GM10248 (cell line): ENCODE data around the gene VPS35.
"Not testable (repeated sequence)": the region's sequence is repeated elsewhere in the genome, so short reads cannot be mapped to it uniquely, and the experiment has no call there.

Source experiments
- CTCF ChIA-PET: fragments of 300-600 bp; sonication (Branson Sonifier 250); formaldehyde crosslinking; extraction: SDS; loops from one replicate; lab custom pipeline; 2021; ENCODE audit warnings: antibody characterized with exemption; lab: Yijun Ruan, JAX
- POLR2A ChIA-PET: fragments of 350-650 bp; sonication (Branson Sonifier 250); formaldehyde crosslinking; extraction: SDS; loops from one replicate; lab custom pipeline; 2020; ENCODE audit warnings: antibody characterized with exemption; lab: Yijun Ruan, JAX
- DNase-seq: peaks from one replicate; pipeline ENCODE4 v3.0.0; 2012; ENCODE audit errors: extremely low spot score
- CTCF ChIP-seq: IDR thresholded peaks from 2 replicates; pipeline ENCODE4 v1.5.1; 2012; ENCODE audit warnings: mild to moderate bottlenecking, low read depth; ENCODE audit errors: extremely low read depth, missing control alignments, control extremely low read depth

Gene VPS35

GRCh38 chr16:46686815-46687473 lies 2.0 kb downstream of the VPS35 start:
- ChIA-PET CTCF (interaction anchor here (0.8 to 4.0 kb wide), 3 partner anchors 11 to 200 kb away, joined by 3 to 39 read pairs (median 3); no protein-coding TSS in a partner anchor), POLR2A (no interaction called here)
- TF ChIP-seq CTCF: no peak
- DNase-seq: no peak

GRCh38 chr16:46681867-46682266 lies 7.1 kb downstream of the VPS35 start:
- CTCF ChIA-PET: interaction anchor here (1.7 to 2.6 kb wide), 2 partner anchors 8 to 11 kb away, joined by 6 to 12 read pairs; no protein-coding TSS in a partner anchor
- DNase-seq, POLR2A ChIA-PET: not testable (repeated sequence)

- POLR2A ChIA-PET: interaction anchor here (0.6 to 0.7 kb wide), 2 partner anchors 12 to 62 kb away, joined by 3 to 5 read pairs; no protein-coding TSS in a partner anchor
- CTCF ChIA-PET: interaction anchor here (0.7 to 6.1 kb wide), 8 partner anchors 8 to 252 kb away, joined by 3 to 39 read pairs (median 7); partner anchors contain the start of genes ORC6 and VPS35
- DNase-seq: not testable (repeated sequence)
These were observed 11.0 kb downstream of the VPS35 start for GRCh38 chr16:46677943-46678342.

GRCh38 chr16:46673320-46674013 lies 15.5 kb downstream of the VPS35 start:
- ChIA-PET CTCF (interaction anchor here (0.7 to 6.1 kb wide), 60 partner anchors 9 to 1493 kb away, joined by 3 to 68 read pairs (median 4); partner anchors contain the start of genes GPT2 and ORC6), POLR2A (no interaction called here)
- DNase-seq: peak; percentile 66
- peak; percentile 92 for TF ChIP-seq CTCF

GRCh38 chr16:46662123-46662522 lies 26.9 kb downstream of the VPS35 start:
- ChIA-PET CTCF (interaction anchor here (4.5 kb wide), 1 partner anchor 12 kb away, joined by 31 read pairs; no protein-coding TSS in a partner anchor), POLR2A (no interaction called here)
- no peak for DNase-seq
- TF ChIP-seq CTCF: no peak

- peak; percentile 61 for DNase-seq
- ChIA-PET POLR2A (no interaction called here), CTCF (interaction anchor here (0.8 to 4.5 kb wide), 6 partner anchors 8 to 254 kb away, joined by 3 to 31 read pairs (median 4); no protein-coding TSS in a partner anchor)
- no peak for TF ChIP-seq CTCF
These were observed 30.1 kb downstream of the VPS35 start for GRCh38 chr16:46658925-46659324.

- ChIA-PET CTCF (no interaction called here), POLR2A (no interaction called here)
These were observed 37.7 kb downstream of the VPS35 start for GRCh38 chr16:46651305-46651704.

More at GRCh38 chr16:46651305-46651704, 37.7 kb downstream of the VPS35 start:
- DNase-seq: no peak
- TF ChIP-seq CTCF: no peak
